Gastroesophageal sphincter (tissue), 3 donors: ENCODE results near the gene MEGF8.

Experiments used
- CTCF ChIP-seq, 4 experiments: fragments of 200-600 bp in 2 of 4; fragments of 450-650 bp in 2 of 4; sonication (generic) in 1 of 4; IDR thresholded peaks; one replicate each; pipeline ENCODE4 v1.5.1; 2017 to 2019; ENCODE audit warnings: antibody characterized with exemption in 4 of 4, mild to moderate bottlenecking in 2 of 4, moderate library complexity in 2 of 4
- EP300 ChIP-seq: sonication (generic); formaldehyde crosslinking; IDR thresholded peaks from one replicate; pipeline ENCODE4 v1.6.1; 2017; ENCODE audit warnings: antibody characterized with exemption, mild to moderate bottlenecking
- POLR2A ChIP-seq, 2 donors: fragments of 450-650 bp; IDR thresholded peaks; one replicate each; pipeline ENCODE4 v1.6.1; 2017; ENCODE audit warnings: antibody characterized with exemption in 2 of 2, mild to moderate bottlenecking in 2 of 2, moderate library complexity in 1 of 2
- POLR2AphosphoS5 ChIP-seq: sonication (generic); formaldehyde crosslinking; IDR thresholded peaks from one replicate; pipeline ENCODE4 v1.6.1; 2017; ENCODE audit warnings: antibody characterized with exemption

GRCh38 chr19:42295342-42295741 is 30.1 kb upstream of the MEGF8 start:
- TF ChIP-seq CTCF (IDR thresholded peaks at IDR 0.05) (no peak), POLR2AphosphoS5 (no peak), POLR2A (IDR thresholded peaks at IDR 0.05) (no peak), EP300 (no peak)
